Embryonic facial prominence (tissue), 1 donor: Measurements from ENCODE around the gene PTH2.

Experiments used
- DNase-seq: peaks from one replicate; pipeline ENCODE4 v3.0.0-alpha.2; 2016; ENCODE audit errors: extremely low spot score

The PTH2 gene

DNA sequence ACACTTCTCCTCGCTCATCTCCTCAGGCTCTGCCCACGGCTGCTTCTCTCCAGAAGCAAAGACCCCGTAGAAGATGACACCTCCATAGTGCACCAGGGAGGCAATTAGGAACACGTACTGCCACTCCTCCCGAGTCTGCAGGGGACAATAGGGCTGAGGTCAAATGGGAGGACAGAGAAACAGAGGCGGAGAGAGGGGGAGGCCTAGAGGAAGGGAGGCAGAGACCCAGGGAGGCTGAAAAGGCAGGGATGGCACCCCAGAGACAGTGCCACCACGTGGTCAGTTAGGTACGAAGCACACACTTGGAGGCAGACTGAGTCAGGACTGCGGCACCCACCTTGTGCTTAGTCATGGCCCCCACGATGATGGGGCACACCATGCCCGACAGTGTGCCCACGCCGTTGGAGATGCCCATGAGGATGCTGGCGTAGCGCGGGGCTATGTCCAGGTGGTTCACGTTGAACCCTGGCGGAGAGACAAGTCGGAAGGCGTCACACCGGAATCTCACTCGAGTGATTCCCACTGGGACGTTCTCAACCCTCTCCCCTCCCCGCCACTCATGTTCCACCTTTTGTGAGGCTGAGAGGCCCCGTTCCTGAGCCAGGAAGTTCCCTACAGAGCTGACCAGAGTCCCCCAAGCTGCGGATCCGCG is 7.6 kb upstream of the PTH2 start:
- no peak for DNase-seq

DNA sequence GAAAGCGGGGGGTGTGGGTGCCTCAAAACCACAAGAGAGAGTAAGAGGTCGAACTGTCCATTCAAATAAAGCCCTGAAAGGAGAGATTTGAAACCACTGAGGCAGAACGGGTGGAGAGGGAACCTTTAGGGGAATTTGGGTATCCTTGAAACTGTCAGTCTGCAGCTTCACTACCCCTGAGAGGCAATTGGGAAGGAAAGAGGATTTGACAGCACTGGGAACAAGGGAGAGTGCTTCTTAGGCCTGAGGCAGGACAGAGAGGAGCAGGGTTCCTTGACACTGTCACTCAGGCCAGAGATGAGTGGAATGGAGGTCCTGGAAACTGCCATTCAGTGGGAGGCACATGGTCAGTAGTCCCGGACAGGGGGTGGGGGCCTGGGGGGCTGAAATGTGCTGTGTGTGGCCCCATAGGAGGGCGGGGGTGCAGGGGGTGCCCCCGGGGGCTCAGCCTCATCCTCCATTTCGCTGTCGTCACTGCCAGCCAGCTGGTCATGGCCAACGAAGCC is 7.0 kb upstream of the PTH2 start:
- no peak for DNase-seq

DNA sequence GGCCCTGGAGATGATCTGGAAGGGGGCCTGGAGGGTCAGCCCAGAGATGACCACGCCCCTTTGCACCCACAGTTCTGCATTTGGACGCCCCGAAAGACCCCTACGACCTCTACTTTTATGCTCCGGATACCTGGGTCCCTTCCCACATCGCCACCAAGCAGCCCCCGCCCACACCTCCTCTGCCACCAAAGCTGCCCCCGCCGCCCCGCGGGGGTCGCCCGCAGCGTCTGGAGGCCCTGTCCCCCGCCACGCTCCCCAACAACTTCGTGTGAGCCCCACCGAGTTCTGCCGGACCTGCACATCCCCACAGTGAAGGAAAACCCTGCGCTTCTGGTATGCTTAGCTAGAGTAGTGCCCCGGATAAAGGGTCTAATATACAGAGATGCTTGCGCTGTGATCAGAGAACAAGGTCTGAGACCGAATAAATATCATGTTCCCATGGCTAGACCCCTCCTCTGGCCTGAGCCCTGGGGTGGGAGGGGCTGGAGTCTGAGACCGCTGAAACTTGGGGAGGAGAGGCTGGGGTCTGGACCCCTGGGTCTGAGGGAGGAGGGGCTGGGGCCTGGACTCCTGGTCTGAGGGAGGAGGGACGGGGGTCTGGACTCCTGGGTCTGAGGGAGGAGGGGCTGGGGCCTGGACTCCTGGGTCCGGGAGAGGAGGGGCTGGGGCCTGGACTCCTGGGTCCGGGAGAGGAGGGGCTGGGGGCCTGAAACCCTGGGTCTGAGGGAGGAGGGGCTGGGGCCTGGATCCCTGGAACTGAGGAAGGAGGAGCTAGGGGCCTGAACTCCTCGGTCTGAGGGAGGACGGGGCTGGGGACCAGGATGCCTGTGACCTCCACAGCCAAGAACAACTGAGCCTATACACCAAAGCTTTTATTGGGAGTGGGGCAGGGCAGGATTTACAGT is 5.6 kb upstream of the PTH2 start:
- no peak for DNase-seq

DNA sequence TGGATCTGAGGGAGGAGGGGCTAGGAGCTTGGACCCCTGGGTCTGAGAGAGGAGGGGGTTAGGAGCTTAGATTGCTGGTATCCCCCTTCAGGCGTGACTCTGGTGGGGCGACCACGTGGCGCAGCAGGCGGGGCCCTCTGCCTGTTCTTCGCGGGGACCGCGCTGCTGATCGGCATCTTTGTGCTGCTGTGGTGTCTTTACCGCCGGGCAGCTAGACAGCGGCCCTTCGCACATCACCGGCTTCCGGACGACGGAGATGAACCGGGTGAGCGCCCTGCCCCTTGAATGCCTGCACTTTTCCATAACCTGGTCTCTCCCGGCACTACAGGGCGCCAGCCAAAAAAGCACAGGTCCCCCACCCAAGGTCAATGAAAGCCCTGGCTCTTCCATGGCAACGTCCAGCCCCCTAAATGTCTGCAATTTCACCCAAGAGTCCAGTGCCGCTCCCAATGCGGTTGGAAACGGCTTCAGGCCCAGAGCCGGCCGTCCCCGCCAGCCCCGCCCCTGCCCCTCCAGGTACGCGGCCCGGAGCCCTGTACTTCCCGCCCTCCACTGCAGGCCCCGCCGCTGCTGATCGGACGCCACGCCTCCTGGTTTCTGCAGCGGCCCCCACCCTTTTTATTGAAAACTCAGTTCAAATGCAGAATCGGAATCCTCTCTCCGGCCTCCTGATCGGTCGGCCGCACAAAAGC is 4.8 kb upstream of the PTH2 start:
- no peak for DNase-seq

DNA sequence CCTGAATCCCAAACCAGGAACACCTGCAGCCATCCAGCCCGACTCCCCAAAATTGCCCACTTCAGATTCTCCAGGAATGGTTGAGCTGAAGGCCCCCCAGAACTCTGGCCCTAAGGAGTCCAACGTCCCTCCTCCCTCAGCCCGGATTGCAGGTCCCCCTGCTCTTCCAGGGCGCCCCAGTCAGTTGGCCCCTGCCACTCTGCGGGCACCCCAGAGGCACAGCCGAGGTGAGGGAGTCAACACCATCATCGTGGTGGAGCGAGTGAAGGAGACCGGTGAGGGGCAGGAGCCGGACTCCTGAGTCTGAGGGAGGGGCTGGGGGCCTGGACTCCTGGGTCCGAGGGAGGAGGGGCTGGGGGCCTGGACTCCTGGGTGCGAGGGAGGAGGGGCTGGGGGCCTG is 4.1 kb upstream of the PTH2 start:
- DNase-seq: no peak

DNA sequence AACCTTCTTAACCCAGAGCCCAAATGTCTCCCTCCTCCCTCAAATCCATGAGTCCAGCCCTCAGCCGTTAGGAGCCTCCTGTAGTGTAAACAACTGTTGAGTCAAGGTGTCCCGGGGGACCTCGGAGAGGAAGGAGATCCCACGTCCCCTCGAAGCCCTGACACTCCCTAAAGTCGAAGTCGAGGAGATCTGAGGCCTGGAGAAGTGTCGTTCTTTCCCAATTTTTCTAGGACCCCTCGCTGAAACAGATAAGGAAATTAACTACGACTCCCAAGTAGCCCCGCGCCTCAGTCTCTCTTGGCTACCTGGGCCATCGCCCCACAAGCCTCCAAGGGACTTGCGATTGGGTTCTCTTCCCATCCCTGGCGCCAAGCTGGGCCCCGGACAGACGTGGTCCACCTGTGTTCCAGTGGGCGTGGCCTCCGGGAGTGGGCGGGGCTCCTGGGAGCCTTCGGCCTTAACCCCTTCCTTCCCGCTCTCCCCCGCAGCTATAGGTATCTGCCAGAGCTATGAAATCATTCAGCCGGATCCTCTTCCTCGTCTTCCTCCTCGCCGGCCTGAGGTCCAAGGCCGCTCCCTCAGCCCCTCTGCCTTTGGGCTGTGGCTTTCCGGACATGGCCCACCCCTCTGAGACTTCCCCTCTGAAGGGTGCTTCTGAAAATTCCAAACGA is 2.8 kb upstream of the PTH2 start:
- no peak for DNase-seq

DNA sequence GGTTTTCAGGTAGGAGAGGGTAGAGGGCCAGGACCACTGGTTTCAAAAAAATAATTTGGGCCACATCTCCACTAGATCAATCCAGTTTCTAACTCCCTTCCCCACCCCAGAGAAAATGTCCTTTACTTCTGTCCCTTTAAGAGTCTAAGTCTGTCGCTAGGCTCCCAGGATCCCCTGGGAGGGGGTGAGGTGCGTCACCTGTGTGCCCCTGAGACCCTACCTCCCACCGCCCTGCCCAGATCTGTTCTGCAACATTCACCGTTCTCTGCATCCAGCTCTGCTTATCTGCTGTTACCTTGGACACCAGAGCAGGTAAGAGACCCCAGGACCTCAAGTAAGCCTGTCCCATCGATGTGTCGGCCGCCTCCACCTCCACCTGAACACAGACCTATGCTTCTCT is 1.9 kb upstream of the PTH2 start, which contains the start of gene GFY:
GFY (plus strand) TSS at position 211 of the 400 bp plus-strand sequence. CDS start 1,043 bp downstream, outside the sequence.
- no peak for DNase-seq

DNA sequence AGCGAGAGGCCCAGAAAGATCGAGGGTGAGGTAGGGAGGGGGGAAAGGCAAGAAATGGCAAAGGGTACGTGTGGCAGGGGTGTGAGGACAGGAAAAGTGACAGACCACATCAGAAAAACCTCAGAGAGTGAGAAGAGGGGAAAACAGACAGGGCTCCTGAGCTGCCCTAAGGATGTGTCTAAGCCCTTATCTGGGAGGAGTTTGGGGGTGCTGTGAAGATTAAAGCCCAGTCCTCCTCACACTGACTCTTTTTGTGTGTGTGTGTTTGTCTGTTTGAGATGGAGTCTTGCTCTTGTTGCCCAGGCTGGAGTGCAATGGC is 703 bp upstream of the PTH2 start:
- DNase-seq: no peak

DNA sequence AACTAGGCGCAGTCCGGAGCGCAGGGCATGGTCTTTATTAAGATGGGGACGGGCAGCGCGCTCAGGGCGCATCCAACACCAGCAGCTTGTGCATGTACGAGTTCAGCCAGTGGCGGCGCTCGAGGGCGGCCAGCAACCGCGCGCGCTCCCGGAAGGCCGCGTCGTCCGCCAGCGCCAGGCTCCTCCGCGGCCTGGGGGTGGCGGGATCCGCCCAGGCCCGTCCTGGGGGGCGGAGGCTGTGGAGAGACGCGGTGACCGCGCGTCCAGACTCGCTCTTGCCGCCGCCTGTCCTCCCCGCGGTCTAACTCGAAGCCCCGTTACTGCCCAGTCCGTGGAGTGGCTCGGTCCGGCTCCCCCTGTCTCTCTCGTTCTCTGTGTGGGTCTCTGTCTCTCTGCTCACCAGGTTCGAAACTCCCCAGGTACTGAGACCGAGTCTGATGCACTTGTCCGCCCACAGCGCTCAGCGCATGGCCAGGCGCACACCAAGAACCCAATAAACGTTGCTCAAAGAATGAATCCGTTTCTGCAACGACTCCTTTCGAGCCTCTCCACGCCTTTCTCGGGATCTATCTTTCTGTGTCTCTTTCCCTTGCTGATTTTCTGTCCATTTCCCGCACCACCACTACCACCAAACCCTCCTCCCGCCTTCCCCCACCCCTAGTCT is 702 bp downstream of the PTH2 start:
- no peak for DNase-seq

DNA sequence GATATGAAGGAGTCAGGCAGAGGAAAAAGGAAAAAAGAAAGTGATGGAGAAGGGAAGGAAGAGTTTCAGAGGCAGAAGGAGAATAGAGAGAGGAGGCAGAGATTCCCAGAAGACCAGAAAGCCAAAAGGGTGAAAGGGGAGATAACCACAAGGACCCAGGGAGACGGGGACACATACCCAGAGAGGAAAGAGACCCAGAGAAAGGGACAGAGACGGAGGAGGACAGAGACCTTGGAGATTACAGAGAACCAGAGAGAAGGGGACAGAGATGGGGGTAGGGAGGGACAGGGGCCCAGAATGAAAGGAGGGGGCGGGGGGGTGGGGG is 1.4 kb downstream of the PTH2 start:
- DNase-seq: no peak

DNA sequence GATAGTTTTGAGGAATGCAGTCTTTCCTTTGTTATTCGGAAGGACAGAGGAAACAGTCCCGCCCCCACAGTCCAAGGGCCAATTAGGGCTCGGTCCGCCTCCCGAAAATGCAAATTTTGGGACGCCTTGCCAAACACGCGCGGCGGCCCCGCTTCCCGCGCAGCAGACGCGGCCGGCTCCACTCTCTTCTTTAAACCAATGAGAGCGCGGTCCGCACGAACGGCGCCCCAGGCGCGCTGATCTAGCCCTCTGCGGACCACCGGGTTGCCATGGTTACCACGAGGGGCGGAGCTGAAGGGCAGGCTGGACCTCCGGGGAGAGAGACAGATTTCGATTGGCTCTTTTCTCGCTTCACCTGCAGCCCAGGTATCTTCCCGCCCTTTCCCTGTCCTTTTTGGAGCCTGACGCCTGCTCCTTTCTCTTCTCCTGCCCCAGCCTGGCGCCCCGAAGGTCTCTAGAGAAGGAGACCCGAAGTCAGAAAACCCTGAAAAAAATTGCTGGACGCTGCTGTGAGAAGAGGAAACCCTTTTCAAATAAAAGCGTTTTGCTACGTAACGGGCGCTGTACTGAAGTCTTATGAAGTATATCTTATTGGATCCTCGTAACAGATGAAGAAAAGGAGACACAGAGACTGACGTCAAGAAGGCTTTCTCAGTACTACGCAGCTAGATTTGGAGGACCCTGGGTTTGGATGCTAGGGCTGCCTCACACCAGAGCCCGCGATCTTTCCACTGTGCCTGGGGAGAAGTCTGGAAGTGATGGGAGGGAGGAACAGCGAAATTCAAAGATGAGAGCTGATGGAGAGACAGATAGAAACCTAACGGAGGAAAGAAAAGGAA is 2.0 kb downstream of the PTH2 start:
- no peak for DNase-seq

DNA sequence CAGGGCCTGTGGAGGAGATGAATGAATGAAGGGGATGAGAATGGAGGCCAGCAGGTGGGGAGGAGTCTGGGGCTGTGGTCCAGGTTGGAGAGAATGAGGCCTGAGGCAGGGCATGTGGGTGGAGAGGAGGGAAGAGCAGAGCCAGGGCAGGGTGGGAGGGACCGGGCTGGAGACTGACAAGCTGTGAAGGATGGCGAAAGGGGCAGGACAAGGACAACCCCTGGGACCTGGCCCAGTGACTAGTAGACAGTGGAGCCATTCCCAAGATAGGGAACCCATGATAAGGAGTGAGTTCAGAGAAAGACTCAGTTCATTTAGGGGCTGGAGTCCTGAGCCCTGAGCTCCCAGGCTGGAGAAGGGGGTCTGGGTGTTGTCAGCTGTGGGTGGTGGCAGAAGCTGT is 3.0 kb downstream of the PTH2 start:
- DNase-seq: no peak

DNA sequence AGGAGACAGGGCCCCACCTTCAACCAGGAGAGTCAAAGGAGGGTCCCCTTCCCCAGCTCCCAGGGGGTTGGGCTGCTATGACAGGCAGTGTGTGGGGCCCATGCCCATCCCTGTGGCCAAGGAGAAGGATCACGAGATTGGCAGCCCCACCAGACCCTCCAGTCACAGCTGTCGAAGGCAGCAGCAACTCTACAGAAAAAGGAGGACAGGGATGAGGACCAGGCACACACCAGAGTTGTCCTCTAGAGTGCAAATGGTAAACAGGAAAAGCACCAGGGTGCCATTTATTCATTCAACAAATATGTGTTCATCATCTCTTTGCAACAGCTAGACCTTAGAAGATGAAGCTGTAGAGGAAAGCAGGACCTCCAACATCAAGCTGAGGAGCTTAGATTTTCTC is 4.1 kb downstream of the PTH2 start:
- DNase-seq: no peak

DNA sequence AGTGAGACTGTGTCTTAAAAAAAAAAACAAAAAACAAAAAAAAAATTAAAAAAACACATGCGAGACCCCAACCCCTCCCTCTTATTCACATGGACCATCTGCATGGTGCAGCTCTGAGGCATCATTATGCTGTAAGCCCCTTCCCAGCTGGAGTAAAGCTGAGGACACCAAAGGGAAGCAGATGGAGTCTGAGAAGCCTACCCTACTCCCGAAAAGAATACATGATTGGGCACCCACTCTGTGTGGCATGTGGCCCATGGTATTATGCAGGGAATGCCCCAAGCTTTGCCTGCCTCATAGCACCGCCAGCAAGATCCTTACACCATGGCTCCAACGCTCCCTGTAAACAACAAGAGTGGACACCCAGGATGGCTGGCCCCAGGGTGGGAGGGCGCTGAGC is 4.7 kb downstream of the PTH2 start:
- DNase-seq: no peak

DNA sequence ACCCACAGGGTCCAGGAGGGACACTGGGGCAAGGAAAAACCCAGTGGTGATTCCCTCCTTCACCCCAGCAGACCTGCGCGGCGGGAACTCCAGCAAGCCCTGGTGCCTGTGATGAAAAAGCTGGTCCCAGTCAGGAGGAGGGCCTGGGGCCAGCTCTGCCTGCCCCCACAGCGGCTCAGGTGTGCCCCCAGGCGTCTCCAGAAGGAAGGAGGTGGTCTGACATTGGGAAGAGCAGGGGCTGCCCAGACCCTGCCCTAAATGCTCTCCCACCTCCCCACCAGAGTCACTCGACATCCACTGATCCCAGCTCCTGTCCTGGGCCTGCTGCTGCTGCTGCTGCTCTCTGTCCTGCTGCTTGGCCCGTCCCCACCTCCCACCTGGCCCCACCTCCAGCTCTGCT is 6.2 kb downstream of the PTH2 start:
- no peak for DNase-seq

DNA sequence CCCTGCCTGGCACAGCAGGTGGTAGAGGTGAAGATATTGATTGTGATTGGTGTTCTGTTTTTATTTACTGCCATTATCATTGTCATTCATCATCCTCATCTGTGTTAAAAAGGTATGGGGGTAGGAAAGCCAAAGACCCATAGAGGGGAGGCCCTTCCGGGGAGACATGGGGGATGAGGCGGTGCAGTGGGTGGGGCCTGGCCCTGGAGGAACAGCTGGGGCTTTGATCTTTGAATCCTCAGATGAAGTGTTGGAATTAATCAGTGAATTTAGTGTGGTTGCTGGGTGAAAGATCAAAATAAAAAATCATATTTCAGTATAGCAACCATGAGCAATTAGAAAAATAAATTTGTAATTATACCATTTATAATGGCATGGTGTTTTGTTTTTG is 7.4 kb downstream of the PTH2 start:
- DNase-seq: no peak

DNA sequence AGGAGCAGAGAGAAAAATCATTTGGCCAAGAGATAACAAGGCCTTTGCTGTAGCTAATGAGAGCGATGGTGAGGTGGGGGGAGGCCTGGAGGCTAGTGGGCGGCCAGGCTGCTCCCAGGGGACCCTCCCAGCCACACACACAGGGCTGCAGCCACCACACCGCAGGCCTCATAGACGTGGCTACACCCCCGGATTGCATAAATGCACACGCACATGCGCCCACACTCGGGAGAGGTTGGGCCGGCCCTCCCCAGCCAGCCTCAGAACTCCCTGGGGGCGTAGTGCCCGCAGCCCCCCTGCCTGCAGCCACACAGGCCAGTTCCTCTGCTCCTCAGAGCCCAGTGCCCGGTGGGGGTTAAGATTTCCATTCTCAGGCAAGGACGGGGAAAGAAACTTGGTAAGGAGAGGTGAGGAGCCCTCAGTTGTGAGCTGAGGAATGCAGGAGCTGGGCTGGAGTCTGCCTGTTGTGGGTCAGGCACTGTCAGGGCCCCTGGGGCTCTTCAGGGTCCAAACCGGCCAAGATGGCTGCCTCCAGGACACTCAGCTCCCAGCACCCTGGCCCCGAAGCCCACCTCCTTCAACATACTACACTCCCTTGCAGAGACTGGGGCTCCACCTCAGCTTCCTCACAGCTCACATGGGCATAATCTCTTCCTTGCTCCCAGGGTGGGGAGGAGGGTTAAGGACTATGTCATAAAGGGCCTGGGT is 8.0 kb downstream of the PTH2 start:
- no peak for DNase-seq

DNA sequence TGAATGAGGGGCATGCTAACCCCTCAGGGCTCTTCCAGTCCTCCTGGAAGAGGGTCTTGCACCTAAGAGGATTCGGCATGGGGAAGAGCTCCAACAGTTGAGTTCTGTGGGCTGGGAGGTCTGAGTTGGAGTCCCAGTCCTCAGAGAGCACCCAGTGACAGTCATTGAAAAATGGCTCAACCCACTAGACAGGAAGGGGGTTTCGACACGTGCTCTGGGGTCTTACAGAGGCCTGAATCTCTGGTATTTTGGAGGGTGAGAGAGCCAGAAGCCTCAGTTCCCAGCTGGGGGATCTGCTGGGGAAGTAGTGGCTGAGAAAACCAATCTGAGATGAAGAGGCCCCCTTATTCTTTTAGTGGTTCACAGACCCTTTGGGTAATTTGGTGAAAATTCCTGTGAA is 9.0 kb downstream of the PTH2 start:
- no peak for DNase-seq

DNA sequence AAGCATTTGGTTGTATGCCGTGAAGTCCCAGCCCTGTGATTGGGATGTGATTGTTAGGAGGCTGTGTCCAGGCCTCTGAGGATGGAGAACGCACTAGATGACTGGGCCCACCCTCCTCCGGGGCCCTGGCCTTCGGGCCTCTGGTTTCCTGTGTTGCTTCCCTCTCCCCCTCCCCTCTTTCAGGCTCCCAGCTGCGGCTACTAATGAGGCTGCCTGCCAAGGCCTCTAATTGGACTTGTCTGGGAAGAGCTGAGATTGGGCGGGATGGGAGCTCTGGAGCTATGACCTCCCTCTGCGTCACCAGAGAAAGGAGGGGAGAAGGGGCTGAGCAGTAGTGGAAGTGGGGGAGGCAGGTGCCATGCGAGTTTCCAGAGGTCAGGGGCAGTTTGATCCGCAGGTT is 9.9 kb downstream of the PTH2 start:
- no peak for DNase-seq

DNA sequence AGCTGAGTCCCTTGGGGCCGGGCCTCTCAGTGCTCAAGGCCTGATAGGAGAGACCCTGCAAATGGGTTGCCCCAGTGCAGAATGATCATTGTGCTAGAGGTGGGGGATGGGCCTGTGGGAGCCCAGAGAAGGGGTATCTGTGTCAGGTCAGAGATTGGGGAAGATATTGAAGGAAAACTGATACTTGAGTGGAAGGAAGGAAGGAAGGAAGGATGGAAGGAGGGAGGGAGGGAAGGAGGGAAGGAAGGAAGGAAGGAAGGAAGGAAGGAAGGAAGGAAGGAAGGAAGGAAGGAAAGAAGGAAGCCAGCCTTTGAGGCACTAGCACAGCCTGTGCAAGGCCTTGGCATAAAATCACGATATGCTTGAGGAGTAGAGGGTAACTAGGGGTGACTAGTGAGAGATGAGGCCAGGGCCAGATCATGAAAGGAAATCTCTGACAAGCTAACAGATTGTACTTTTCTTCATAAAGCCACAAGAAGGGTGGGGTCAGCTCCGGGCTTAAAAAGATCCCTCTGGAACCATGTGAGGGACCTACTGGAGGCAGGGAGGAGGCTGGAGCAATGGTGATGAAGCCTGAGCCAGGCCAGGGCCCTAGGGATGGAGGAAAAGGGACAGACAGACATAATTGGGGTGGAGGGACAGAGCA is 11.4 kb downstream of the PTH2 start:
- no peak for DNase-seq
